GM19328 (cell line): Measurements from ENCODE around the gene IGSF9B.

ENCODE experiments used
- ATAC-seq: cut with Tn5 transposase; IDR thresholded peaks from one replicate; pipeline ENCODE4 v1.9.1; 2021; ENCODE audit warnings: mild to moderate bottlenecking, moderate library complexity; ENCODE audit not compliant: unreplicated experiment

IGSF9B gene

DNA sequence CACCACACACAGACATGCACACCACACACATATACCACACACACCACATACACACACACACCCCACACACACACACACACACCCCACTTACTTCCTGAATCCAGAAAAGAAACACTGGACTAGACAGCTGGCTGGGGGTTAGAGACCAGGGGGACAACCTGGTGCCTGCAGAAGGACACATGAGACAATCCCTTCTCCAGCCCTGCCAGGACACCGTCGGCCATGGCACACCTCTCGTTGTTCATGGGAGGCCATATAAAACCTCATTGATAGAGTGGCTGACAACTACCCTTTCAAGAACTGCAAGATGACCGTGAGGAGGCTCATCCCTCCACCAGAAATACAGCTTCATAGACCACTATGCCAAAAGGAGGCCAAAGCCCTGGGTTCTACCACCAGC is 54.3 kb downstream of the IGSF9B start:
- no peak for ATAC-seq

DNA sequence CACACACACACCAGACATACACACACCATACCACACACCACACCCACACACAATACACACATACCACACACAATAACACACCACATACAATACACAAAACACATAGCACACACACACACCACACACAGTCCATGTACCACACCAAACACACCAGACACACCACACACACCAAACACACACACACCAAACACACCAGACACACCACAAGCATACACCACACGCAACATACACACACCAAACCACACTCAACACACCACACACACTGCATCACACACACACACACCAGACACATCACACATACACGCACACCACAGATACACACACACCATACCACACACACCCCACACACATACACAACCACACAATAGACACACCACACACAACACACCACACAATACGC is 54.8 kb downstream of the IGSF9B start:
- no peak for ATAC-seq

- no peak for ATAC-seq
Measured at GRCh38 chr11:133901316-133901715, 55.5 kb downstream of the IGSF9B start.

GRCh38 chr11:133900176-133901105 is 56.3 kb downstream of the IGSF9B start:
- no peak for ATAC-seq

GRCh38 chr11:133898770-133899115 is 58.0 kb downstream of the IGSF9B start:
- ATAC-seq = no peak

DNA sequence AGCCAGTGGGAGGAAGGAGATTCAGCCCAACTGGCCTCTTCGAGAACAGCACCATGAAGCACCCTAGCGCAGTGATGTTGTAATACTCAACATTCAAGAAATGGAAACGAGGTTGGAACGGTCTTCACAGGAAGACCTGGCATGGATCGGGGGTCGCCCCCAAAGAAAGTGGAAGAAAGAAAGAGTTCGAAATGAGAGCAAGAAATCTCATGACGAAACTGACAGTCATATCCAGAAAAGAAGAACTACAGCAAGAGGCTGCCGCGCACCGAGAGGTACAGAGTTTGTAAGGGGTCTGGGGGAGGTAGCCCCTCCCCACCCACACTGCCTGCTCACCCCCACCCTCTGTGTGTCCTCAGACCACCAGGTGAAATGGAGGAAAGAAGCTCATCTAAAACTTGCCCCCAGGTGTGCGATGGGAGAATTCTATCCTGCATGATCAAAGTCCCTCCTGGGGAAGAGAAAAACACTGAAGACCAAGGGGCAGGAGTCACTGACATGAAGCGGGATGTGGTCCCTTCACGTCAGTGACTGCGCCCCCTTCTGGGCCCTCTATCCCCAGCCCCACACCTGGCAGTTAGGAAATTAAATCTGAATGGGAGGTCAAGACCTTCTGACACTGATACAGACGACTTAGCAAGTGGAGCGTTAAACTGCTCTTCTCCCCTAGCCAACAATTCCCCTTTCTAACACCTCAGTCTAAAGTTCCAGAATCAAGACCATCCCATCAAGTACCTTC is 58.6 kb downstream of the IGSF9B start:
- ATAC-seq = no peak

- ATAC-seq = no peak
Measured at GRCh38 chr11:133897331-133897650, 59.5 kb downstream of the IGSF9B start.

DNA sequence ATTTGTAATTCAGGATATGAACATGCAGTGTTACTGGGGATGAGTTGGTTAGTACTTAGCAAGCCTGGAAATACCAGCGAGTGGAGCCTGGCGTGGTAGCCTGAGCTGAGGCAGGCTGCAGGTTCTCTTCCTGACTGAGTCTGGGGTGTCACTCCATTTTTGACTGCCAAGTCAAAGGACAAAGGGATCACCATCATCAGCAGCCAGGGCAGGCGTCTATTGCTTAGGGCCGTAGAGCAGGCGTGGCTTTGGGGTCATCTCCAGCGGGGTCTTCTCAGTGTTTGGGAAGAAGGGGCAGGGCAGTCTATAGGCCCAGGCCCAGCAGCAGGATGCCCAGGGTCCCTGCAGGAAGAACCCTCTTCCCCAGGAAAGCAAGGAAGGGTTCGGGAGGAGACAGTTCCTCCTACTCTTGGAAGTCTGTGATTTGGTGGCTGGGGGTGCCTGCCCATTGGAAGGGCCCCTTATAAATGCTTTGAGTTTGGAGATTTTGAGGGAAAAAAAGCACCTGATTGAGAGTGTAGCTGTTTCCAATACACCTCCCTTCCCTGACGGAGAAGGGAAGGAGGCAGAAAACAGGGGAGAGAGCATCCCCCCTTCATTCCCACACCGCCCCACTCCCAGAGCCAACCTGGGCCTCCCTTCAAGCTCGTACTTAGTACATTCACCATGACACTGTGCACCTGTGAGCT is 60.0 kb downstream of the IGSF9B start:
- no peak for ATAC-seq

DNA sequence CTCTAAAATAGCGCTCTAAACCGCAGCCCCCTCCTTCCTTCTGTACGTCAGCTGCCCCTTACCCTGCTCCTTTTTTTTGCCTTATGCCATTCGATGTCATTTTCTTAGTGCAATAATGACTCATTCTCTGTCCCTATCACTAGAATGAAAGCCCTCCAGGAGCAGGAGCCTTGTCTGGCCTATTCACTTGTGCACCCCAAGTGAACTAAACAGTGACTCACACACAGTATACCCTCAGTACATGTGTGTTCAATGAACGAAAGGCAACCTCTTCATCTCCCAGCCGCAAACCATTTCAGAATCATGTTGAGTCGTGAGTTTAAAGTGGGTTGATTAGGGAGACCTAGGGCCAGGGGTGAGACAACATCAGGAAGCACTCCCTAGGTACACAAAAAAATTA is 60.7 kb downstream of the IGSF9B start:
- no peak for ATAC-seq

GRCh38 chr11:133895551-133895950 is 61.2 kb downstream of the IGSF9B start:
- peak; percentile 24 for ATAC-seq

DNA sequence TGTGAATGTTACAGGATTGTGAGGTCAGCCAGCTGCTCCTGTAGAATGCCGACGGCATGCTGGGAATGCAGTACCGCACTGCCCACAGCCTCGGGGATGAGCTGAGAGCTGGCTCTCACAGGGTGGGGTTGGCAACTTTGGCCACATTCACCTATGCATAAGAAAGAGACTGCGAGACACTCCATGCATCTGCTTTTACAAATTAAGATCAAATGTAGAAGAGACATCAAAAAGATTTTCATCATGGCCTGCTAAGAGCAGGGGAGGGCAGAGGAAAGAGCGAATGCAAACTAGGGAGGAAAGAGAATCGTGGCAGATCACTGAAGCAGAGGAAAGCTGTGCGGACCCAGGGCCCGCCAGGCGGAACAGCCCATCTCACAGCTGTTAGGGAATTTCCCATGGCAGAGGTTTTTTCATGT is 61.7 kb downstream of the IGSF9B start:
- peak; percentile 52 for ATAC-seq

GRCh38 chr11:133893381-133893780 is 63.4 kb downstream of the IGSF9B start:
- no peak for ATAC-seq

GRCh38 chr11:133892584-133893380 is 64.0 kb downstream of the IGSF9B start:
- ATAC-seq = no peak

DNA sequence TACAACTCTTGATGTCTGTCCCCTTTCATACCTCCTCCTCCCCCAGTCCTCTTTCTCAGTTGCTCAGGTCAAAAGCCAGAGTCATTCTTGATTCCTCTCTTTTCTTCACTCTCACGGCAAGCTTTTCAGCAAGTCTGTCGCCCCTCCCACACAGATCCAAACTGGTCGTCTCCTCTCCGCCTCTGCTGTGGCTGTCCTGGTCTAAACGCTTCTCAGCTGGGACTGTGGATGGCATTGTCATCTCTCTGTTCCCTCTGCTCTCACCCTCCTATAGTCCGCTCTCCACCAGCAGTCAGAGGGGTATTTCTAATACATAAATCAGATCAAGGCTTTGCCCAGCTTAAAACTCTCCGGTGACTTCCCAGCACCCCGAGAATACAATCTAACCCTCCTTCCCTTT is 64.6 kb downstream of the IGSF9B start:
- ATAC-seq = no peak

DNA sequence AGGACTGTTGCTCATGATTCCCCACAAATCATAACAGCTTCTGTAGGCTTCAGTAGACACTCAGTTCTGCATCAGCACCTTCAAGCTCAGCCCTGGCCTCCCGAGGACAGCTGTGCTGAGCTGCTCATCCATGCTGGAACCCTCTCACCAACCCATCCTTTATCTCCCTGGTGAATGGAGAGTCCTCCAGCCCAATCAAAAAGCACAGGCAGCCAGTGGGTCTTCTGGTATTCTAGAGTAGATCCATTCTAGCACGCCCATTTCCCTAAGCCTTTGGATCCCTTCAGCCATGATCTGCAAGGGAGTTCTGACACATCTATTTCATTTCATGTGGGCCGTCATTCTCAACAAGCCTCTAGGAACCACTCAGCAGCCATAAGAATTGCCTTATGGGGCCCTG is 66.9 kb downstream of the IGSF9B start:
- no peak for ATAC-seq

DNA sequence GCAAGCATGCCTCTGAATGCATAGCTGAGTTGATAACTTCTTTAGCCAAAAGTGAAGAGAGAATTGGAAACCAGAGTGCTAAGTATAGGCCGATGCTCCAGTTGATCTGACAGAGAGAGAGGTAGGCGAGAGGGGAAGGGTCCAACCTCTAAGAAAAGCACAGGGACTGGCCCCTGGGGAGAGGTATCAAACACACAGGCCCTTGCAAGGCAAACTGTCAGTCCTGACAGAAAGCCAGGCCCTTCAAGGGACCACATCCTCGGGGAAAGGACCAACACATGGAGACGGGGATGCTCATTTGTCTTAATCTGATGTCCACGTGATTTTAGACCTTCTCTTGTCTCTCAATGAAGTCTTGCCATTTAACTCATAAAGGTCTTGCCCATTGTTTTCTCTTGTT is 67.6 kb downstream of the IGSF9B start:
- no peak for ATAC-seq

- no peak for ATAC-seq
Measured at GRCh38 chr11:133887692-133888332, 69.0 kb downstream of the IGSF9B start.

DNA sequence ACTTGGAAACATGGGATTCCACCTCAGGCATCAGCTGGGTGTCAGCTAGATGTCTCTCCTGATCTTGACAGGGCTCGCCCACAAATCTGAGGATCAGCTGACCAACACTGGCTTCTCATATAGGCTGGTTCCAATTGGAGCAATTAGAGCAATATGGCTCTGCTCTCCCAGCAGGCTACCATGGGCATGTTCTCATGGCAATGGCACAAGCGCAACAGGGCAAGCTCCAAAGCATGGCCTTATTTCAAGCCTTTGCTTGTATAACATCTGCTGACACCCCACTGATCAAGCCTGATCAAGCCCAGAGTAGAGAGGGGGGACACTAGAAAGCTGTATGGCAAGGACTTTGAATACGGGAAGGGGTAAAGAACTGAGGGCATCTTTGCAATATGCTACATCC is 70.7 kb downstream of the IGSF9B start:
- ATAC-seq = no peak

DNA sequence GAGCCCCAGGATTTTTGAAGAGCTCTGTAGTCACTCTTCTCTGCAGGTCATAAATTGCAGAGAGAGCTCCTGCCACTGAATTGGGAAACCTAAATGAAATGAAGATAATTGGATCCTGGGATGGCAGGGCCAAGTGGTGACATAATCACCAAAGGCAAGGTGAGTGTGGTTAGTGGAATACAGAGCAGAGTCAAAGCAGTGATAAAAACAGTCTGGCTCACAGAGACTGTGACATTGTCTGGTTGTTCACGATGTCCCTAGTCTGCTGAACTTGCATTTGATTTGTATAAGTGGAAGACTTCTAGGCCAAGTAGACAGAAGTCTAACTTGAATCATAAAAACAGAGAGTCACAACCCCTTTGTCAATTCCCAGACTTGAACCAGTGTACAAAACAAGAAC is 84.6 kb downstream of the IGSF9B start:
- no peak for ATAC-seq

GRCh38 chr11:133867456-133867855 is 89.3 kb downstream of the IGSF9B start:
- ATAC-seq = no peak
